ENCODE data around the gene LRBA. TPM values are rescaled to one million over a fixed set of nuclear protein-coding genes. Genes with fewer than 3 reads are reported as not detected.

Gene LRBA
- total and polyA plus RNA-seq, 8 donors: 7.3 to 156 (median 73.9) TPM

DNA sequence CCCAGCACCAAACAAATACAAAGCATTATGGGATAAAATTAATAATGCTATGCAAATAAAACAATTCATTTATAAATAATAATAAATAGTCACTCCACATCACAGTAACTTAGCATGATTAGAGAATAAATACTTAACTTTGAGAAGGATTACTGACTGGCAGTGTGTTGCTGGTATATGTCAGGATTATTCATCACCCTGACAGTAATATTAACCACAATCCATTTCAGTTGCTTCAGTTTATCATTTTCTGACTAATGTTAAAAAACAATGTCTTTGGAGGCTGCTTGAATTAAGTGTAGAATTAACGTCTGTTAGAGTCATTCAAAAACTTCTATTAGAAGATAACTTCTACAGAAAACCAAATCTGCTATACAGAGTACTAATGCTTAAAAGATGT lies 557.3 kb downstream of the LRBA start:
- 59 to 81% (median 79%) methylated on average over 1 of the region's 1 CpG for WGBS, 5 donors
- TF ChIP-seq EP300 (IDR thresholded peaks at IDR 0.05) (no peak), POLR2A (IDR thresholded peaks at IDR 0.05) (no peak), POLR2AphosphoS5 (IDR thresholded peaks at IDR 0.05) (no peak)
- TF ChIP-seq, protein P1, sequence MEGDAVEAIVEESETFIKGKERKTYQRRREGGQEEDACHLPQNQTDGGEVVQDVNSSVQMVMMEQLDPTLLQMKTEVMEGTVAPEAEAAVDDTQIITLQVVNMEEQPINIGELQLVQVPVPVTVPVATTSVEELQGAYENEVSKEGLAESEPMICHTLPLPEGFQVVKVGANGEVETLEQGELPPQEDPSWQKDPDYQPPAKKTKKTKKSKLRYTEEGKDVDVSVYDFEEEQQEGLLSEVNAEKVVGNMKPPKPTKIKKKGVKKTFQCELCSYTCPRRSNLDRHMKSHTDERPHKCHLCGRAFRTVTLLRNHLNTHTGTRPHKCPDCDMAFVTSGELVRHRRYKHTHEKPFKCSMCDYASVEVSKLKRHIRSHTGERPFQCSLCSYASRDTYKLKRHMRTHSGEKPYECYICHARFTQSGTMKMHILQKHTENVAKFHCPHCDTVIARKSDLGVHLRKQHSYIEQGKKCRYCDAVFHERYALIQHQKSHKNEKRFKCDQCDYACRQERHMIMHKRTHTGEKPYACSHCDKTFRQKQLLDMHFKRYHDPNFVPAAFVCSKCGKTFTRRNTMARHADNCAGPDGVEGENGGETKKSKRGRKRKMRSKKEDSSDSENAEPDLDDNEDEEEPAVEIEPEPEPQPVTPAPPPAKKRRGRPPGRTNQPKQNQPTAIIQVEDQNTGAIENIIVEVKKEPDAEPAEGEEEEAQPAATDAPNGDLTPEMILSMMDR (IDR thresholded peaks at IDR 0.05): no peak
- intact Hi-C loops (cut with DNase I; ENCODE audit: low total_unique reads): no loop called here
- peaks cover 0 to 4% (median 0%) of the 10 kb centered on the region in 4 donors for H3K4me1 ChIP-seq
- no peak overlapping the region for H3K4me3 ChIP-seq
- H3K27ac ChIP-seq: no peak overlapping the region
- no peaks in the 10 kb centered on the region for H3K9me3 ChIP-seq
- H3K27me3 ChIP-seq: no peaks in the 10 kb centered on the region
- peaks cover 0 to 4% (median 0%) of the 10 kb centered on the region in 4 donors for H3K36me3 ChIP-seq
- no peak for DNase-seq

DNA sequence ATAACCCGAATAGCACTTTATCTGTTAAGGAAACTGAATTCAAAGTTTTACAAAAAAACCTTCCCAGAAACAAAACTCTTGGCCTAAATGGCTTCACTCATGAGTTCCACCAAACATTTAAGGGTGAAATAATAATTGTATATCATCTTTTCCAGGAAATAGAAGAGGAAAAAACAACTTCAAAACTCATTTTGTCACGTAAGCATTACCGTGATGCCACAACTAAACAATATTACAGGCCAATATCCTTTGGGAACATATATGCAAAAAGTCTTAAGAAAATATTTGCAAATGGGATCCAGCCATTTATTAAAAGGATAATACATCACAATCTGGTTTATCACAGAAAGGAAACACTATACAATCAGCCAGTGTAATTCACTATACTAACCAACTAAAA lies 563.2 kb downstream of the LRBA start:
- TF ChIP-seq POLR2A (IDR thresholded peaks at IDR 0.05) (no peak), POLR2AphosphoS5 (IDR thresholded peaks at IDR 0.05) (no peak), EP300 (IDR thresholded peaks at IDR 0.05) (no peak)
- TF ChIP-seq, protein P1 (IDR thresholded peaks at IDR 0.05): no peak
- Histone ChIP-seq H3K27me3 (no peaks in the 10 kb centered on the region), H3K4me1 (no peaks in the 10 kb centered on the region), H3K27ac (no peak overlapping the region), H3K4me3 (no peak overlapping the region), H3K36me3 (peaks cover 0 to 4% (median 0%) of the 10 kb centered on the region in 4 donors), H3K9me3 (no peaks in the 10 kb centered on the region)
- 78 to 90% (median 85%) methylated on average over 3 of the region's 3 CpGs for WGBS, 5 donors
- intact Hi-C loops (cut with DNase I; ENCODE audit: low total_unique reads): no loop called here
- DNase-seq: no peak

DNA sequence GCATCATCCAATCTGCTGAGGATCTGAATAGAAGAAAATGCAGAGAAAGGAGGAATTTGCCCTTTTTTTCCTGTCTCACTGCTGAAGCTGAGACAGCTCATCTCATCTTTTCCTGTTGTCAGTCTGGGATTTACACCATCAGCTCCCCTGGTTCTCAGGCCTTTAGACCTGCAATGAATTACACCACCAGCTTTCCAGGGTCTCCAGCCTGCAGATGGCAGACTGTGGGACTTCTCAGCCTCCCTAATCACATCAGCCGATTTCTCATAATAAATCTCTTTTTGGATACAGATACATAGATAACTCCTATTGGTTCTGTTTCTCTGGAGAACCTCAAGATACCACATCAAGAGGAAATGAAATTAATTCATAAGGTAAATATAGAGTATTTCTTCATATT lies 567.7 kb downstream of the LRBA start:
- Histone ChIP-seq H3K4me1 (no peaks in the 10 kb centered on the region), H3K4me3 (no peak overlapping the region), H3K27ac (no peak overlapping the region), H3K27me3 (no peaks in the 10 kb centered on the region), H3K36me3 (no peaks in the 10 kb centered on the region), H3K9me3 (no peaks in the 10 kb centered on the region)
- 78 to 96% (median 89%) methylated on average over 1 of the region's 1 CpG for WGBS, 5 donors
- TF ChIP-seq EP300 (IDR thresholded peaks at IDR 0.05) (no peak), POLR2AphosphoS5 (IDR thresholded peaks at IDR 0.05) (no peak), POLR2A (IDR thresholded peaks at IDR 0.05) (no peak)
- TF ChIP-seq, protein P1 (IDR thresholded peaks at IDR 0.05): no peak
- no peak for DNase-seq
- intact Hi-C loops (cut with DNase I; ENCODE audit: low total_unique reads): no loop called here

DNA sequence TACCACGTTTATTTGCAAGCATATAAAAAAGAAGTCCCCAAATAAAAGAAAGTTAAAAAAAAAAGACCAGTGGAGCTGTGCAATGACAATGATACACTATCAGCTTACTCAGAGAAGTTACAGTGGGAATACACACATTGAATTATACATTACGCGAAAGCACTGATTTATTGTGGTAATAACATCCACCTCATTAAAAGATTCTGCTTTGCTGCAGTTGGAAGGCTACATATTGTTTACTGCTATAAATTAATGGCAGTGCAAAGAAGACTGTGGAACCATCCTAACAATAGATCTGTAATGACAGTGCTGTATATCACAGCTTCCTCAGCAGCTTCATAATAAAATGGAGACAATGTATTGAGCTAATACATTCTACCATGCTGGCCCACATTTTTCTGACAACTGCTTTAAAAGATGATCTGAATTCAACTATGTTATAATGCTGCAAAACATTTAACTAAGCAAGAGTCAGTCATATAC lies 575.6 kb downstream of the LRBA start:
- no peak for DNase-seq
- H3K4me1 ChIP-seq: no peaks in the 10 kb centered on the region
- 88 to 95% (median 92%) methylated on average over 3 of the region's 3 CpGs for WGBS, 5 donors
- H3K27ac ChIP-seq: no peak overlapping the region
- H3K36me3 ChIP-seq: peaks cover 0 to 10% (median 7%) of the 10 kb centered on the region in 4 donors
- no peaks in the 10 kb centered on the region for H3K9me3 ChIP-seq
- no peaks in the 10 kb centered on the region for H3K27me3 ChIP-seq
- intact Hi-C loops (cut with DNase I; ENCODE audit: low total_unique reads): no loop called here
- TF ChIP-seq POLR2A (IDR thresholded peaks at IDR 0.05) (no peak), POLR2AphosphoS5 (IDR thresholded peaks at IDR 0.05) (no peak), EP300 (IDR thresholded peaks at IDR 0.05) (no peak)
- TF ChIP-seq, protein P1 (IDR thresholded peaks at IDR 0.05): no peak
- H3K4me3 ChIP-seq: no peak overlapping the region

Data from stomach (tissue), 9 donors.